ENCODE results near the gene GRK5. TPM values are rescaled to one million over a fixed set of nuclear protein-coding genes. Genes with fewer than 3 reads are reported as not detected.
"Not testable (repeated sequence)": the region's sequence is repeated elsewhere in the genome, so short reads cannot be mapped to it uniquely, and the experiment has no call there.

GRK5 gene
- total RNA-seq, 1 experiment from 2014 or later = 9.8 TPM

GRCh38 chr10:119274519-119275045 lies 67.2 kb downstream of the GRK5 start:
- DNase-seq (ENCODE audit: low read depth) = no peak

- DNase-seq (ENCODE audit: low read depth) = no peak
Measured at GRCh38 chr10:119275085-119275484, 67.7 kb downstream of the GRK5 start.

GRCh38 chr10:119276194-119276593 lies 68.8 kb downstream of the GRK5 start:
- DNase-seq (ENCODE audit: low read depth) = not testable (repeated sequence)

GRCh38 chr10:119278126-119278709 lies 70.8 kb downstream of the GRK5 start:
- DNase-seq (ENCODE audit: low read depth) = no peak

- DNase-seq (ENCODE audit: low read depth) = no peak
Measured at GRCh38 chr10:119279441-119279840, 72.1 kb downstream of the GRK5 start.

- peak; percentile 58 for DNase-seq (ENCODE audit: low read depth)
Measured at GRCh38 chr10:119281581-119282071, 74.3 kb downstream of the GRK5 start.

- DNase-seq (ENCODE audit: low read depth) = no peak
Measured at GRCh38 chr10:119282446-119282845, 75.1 kb downstream of the GRK5 start.

- DNase-seq (ENCODE audit: low read depth) = no peak
Measured at GRCh38 chr10:119283387-119283786, 76.0 kb downstream of the GRK5 start.

- DNase-seq (ENCODE audit: low read depth) = no peak
Measured at GRCh38 chr10:119283818-119284217, 76.4 kb downstream of the GRK5 start.

GRCh38 chr10:119284679-119285096 lies 77.3 kb downstream of the GRK5 start:
- no peak for DNase-seq (ENCODE audit: low read depth)

- no peak for DNase-seq (ENCODE audit: low read depth)
Measured at GRCh38 chr10:119285495-119286267, 78.3 kb downstream of the GRK5 start.

- DNase-seq (ENCODE audit: low read depth) = no peak
Measured at GRCh38 chr10:119286516-119286915, 79.1 kb downstream of the GRK5 start.

- no peak for DNase-seq (ENCODE audit: low read depth)
Measured at GRCh38 chr10:119286983-119287633, 79.7 kb downstream of the GRK5 start.

GRCh38 chr10:119288574-119289001 lies 81.2 kb downstream of the GRK5 start:
- no peak for DNase-seq (ENCODE audit: low read depth)

GRCh38 chr10:119289227-119289920 lies 82.0 kb downstream of the GRK5 start:
- no peak for DNase-seq (ENCODE audit: low read depth)

GRCh38 chr10:119290301-119291048 lies 83.1 kb downstream of the GRK5 start:
- no peak for DNase-seq (ENCODE audit: low read depth)

GRCh38 chr10:119291223-119291900 lies 84.0 kb downstream of the GRK5 start:
- DNase-seq (ENCODE audit: low read depth) = no peak

GRCh38 chr10:119292968-119293760 lies 85.8 kb downstream of the GRK5 start:
- DNase-seq (ENCODE audit: low read depth) = no peak

GRCh38 chr10:119296703-119297102 lies 89.3 kb downstream of the GRK5 start:
- no peak for DNase-seq (ENCODE audit: low read depth)

Measured in Daoy (cell line).